ENCODE data around the gene SUSD4.

The SUSD4 gene

DNA sequence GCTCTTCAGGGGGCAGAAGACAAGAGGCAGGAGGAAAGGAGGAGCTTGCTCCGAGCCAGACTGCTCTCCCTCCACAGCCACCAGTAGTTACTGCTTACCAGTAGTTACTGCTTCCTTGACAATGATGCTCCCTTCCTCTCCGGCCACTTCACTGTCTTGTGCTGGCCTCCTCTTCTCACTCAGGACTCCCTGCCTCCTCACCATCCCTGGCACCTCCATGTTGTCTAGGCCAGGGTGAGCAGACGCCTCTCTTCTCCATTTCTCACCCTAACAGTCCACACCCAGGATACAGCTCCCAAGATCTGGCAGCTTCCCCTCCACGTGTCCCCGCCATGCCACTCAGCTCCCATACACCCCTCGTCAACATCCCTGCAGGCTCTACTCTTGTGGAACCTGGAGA is 138.5 kb downstream of the SUSD4 start:
- Histone ChIP-seq H3K9me3 (replicated peaks; ENCODE audit: low read length) (no peaks in the 10 kb centered on the region), H3K36me3 (ENCODE audit: insufficient read depth, low read length) (no peaks in the 10 kb centered on the region), H3K27me3 (ENCODE audit: control insufficient read depth, insufficient read depth, low read length) (peaks cover 11% of the 10 kb centered on the region), H3K9ac (ENCODE audit: low read depth, low read length) (no peak overlapping the region), H3K4me3 (ENCODE audit: low read length) (no peak overlapping the region), H3K4me1 (ENCODE audit: control insufficient read depth, insufficient read depth, low read length) (peaks cover 15% of the 10 kb centered on the region), H3K4me2 (ENCODE audit: low read length) (no peak overlapping the region)

DNA sequence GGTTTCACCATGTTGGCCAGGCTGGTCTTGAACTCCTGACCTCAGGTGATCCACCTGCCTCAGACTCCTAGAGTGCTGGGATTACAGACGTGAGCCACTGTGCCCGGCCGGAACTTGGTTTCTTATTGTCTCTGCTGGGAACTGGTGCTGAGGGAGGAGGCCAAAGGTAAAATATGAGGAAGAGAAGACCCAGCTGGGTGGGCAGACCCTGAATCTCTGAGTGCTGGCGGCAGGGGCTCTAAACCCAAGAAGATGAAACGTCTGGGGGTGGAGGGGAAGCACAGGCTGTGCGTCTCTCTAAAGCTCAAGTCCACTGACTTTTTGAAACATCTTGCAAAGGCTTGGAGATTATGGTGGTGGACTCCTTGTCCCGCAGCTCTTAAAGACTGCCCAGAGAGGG is 138.9 kb downstream of the SUSD4 start:
- no peak overlapping the region for H3K4me3 ChIP-seq (ENCODE audit: low read length)
- no peaks in the 10 kb centered on the region for H3K36me3 ChIP-seq (ENCODE audit: insufficient read depth, low read length)
- H3K4me1 ChIP-seq (ENCODE audit: control insufficient read depth, insufficient read depth, low read length): peaks cover 10% of the 10 kb centered on the region
- H3K27me3 ChIP-seq (ENCODE audit: control insufficient read depth, insufficient read depth, low read length): peaks cover 11% of the 10 kb centered on the region
- no peaks in the 10 kb centered on the region for H3K9me3 ChIP-seq (replicated peaks; ENCODE audit: low read length)
- no peak overlapping the region for H3K9ac ChIP-seq (ENCODE audit: low read depth, low read length)
- H3K4me2 ChIP-seq (ENCODE audit: low read length): no peak overlapping the region

- Histone ChIP-seq H3K4me1 (ENCODE audit: control insufficient read depth, insufficient read depth, low read length) (peaks cover 5% of the 10 kb centered on the region), H3K4me2 (ENCODE audit: low read length) (no peak overlapping the region), H3K36me3 (ENCODE audit: insufficient read depth, low read length) (no peaks in the 10 kb centered on the region), H3K27me3 (ENCODE audit: control insufficient read depth, insufficient read depth, low read length) (peaks cover 11% of the 10 kb centered on the region), H3K9ac (ENCODE audit: low read depth, low read length) (no peak overlapping the region), H3K9me3 (replicated peaks; ENCODE audit: low read length) (no peaks in the 10 kb centered on the region), H3K4me3 (ENCODE audit: low read length) (no peak overlapping the region)
Measured at GRCh38 chr1:223224465-223224864, 139.5 kb downstream of the SUSD4 start.

- Histone ChIP-seq H3K4me3 (ENCODE audit: low read length) (no peak overlapping the region), H3K4me2 (ENCODE audit: low read length) (no peak overlapping the region), H3K9me3 (replicated peaks; ENCODE audit: low read length) (no peaks in the 10 kb centered on the region), H3K9ac (ENCODE audit: low read depth, low read length) (no peak overlapping the region), H3K36me3 (ENCODE audit: insufficient read depth, low read length) (no peaks in the 10 kb centered on the region), H3K4me1 (ENCODE audit: control insufficient read depth, insufficient read depth, low read length) (no peaks in the 10 kb centered on the region), H3K27me3 (ENCODE audit: control insufficient read depth, insufficient read depth, low read length) (peaks cover 11% of the 10 kb centered on the region)
Measured at GRCh38 chr1:223223091-223223995, 140.6 kb downstream of the SUSD4 start.

DNA sequence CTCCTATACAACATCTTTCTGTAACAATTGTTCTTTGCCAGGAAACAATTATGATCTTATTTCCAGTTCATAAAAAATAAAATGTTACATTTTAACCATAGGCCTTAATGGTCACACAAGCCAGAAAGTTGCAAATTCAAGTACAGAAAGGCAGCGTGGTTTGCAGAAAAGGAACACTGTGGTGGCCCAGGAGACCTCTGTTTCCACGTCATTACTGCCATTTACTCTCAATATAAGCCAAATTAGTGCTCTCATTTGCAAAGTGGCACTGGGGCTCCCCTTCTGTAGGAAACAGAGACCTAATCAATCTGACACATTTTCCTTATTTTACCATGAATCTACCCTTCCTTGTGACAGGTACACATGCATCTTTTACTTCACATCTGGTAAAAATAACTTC is 141.6 kb downstream of the SUSD4 start:
- H3K4me3 ChIP-seq (ENCODE audit: low read length): no peak overlapping the region
- no peak overlapping the region for H3K4me2 ChIP-seq (ENCODE audit: low read length)
- H3K9ac ChIP-seq (ENCODE audit: low read depth, low read length): no peak overlapping the region
- H3K27me3 ChIP-seq (ENCODE audit: control insufficient read depth, insufficient read depth, low read length): peaks cover 11% of the 10 kb centered on the region
- H3K9me3 ChIP-seq (replicated peaks; ENCODE audit: low read length): no peaks in the 10 kb centered on the region
- no peaks in the 10 kb centered on the region for H3K4me1 ChIP-seq (ENCODE audit: control insufficient read depth, insufficient read depth, low read length)
- no peaks in the 10 kb centered on the region for H3K36me3 ChIP-seq (ENCODE audit: insufficient read depth, low read length)

- Histone ChIP-seq H3K4me2 (ENCODE audit: low read length) (no peak overlapping the region), H3K4me3 (ENCODE audit: low read length) (no peak overlapping the region), H3K27me3 (ENCODE audit: control insufficient read depth, insufficient read depth, low read length) (peaks cover 7% of the 10 kb centered on the region), H3K4me1 (ENCODE audit: control insufficient read depth, insufficient read depth, low read length) (no peaks in the 10 kb centered on the region), H3K9me3 (replicated peaks; ENCODE audit: low read length) (no peaks in the 10 kb centered on the region), H3K9ac (ENCODE audit: low read depth, low read length) (no peak overlapping the region), H3K36me3 (ENCODE audit: insufficient read depth, low read length) (no peaks in the 10 kb centered on the region)
Measured at GRCh38 chr1:223221686-223222085, 142.3 kb downstream of the SUSD4 start.

GRCh38 chr1:223219846-223220610 is 143.9 kb downstream of the SUSD4 start:
- H3K9me3 ChIP-seq (replicated peaks; ENCODE audit: low read length): no peaks in the 10 kb centered on the region
- no peak overlapping the region for H3K4me3 ChIP-seq (ENCODE audit: low read length)
- no peaks in the 10 kb centered on the region for H3K36me3 ChIP-seq (ENCODE audit: insufficient read depth, low read length)
- H3K4me1 ChIP-seq (ENCODE audit: control insufficient read depth, insufficient read depth, low read length): no peaks in the 10 kb centered on the region
- no peak overlapping the region for H3K4me2 ChIP-seq (ENCODE audit: low read length)
- peaks cover 7% of the 10 kb centered on the region for H3K27me3 ChIP-seq (ENCODE audit: control insufficient read depth, insufficient read depth, low read length)
- no peak overlapping the region for H3K9ac ChIP-seq (ENCODE audit: low read depth, low read length)

GRCh38 chr1:223219318-223219635 is 144.7 kb downstream of the SUSD4 start:
- no peak overlapping the region for H3K4me2 ChIP-seq (ENCODE audit: low read length)
- H3K36me3 ChIP-seq (ENCODE audit: insufficient read depth, low read length): no peaks in the 10 kb centered on the region
- no peak overlapping the region for H3K4me3 ChIP-seq (ENCODE audit: low read length)
- H3K27me3 ChIP-seq (ENCODE audit: control insufficient read depth, insufficient read depth, low read length): peaks cover 7% of the 10 kb centered on the region
- H3K9ac ChIP-seq (ENCODE audit: low read depth, low read length): no peak overlapping the region
- H3K9me3 ChIP-seq (replicated peaks; ENCODE audit: low read length): no peaks in the 10 kb centered on the region
- no peaks in the 10 kb centered on the region for H3K4me1 ChIP-seq (ENCODE audit: control insufficient read depth, insufficient read depth, low read length)

- H3K4me3 ChIP-seq (ENCODE audit: low read length): no peak overlapping the region
- H3K9ac ChIP-seq (ENCODE audit: low read depth, low read length): no peak overlapping the region
- H3K4me2 ChIP-seq (ENCODE audit: low read length): no peak overlapping the region
- no peaks in the 10 kb centered on the region for H3K36me3 ChIP-seq (ENCODE audit: insufficient read depth, low read length)
- H3K27me3 ChIP-seq (ENCODE audit: control insufficient read depth, insufficient read depth, low read length): peaks cover 7% of the 10 kb centered on the region
- no peaks in the 10 kb centered on the region for H3K9me3 ChIP-seq (replicated peaks; ENCODE audit: low read length)
- H3K4me1 ChIP-seq (ENCODE audit: control insufficient read depth, insufficient read depth, low read length): no peaks in the 10 kb centered on the region
Measured at GRCh38 chr1:223217781-223218180, 146.2 kb downstream of the SUSD4 start.

DNA sequence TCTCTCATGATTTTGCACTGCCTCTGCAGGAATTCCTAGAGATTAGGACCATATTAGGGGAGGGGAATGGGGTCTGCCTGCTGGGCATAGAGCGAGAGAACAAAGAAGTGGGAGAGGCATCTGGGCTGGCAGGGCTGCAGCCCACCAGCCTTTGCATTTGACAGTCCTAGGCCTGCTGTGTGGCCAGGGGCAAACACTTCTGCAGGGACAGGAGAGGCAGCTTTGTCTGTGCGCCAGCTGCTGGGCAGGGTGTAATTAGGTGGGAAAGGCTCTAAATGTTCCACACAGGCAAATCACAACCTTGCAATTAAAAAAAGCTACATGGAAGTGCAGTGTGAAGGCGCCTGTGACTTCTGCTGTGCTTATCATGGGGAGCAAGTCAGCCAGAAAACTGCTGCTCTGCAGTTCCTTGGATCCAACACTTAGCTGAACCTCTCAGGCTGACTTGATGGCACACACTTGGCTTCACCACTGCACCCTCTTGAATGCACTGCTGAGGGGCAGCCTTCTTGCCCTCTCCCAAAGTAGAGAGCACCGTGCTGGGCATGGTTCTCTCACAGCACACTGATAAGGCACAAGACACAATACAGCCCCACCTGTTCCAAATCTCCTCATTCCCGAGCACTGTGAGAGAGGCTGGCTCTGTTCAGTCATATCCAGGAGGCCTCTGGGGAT is 147.3 kb downstream of the SUSD4 start:
- Histone ChIP-seq H3K4me3 (ENCODE audit: low read length) (no peak overlapping the region), H3K27me3 (ENCODE audit: control insufficient read depth, insufficient read depth, low read length) (peaks cover 3% of the 10 kb centered on the region), H3K4me1 (ENCODE audit: control insufficient read depth, insufficient read depth, low read length) (no peaks in the 10 kb centered on the region), H3K9ac (ENCODE audit: low read depth, low read length) (no peak overlapping the region), H3K36me3 (ENCODE audit: insufficient read depth, low read length) (no peaks in the 10 kb centered on the region), H3K9me3 (replicated peaks; ENCODE audit: low read length) (no peaks in the 10 kb centered on the region), H3K4me2 (ENCODE audit: low read length) (no peak overlapping the region)

DNA sequence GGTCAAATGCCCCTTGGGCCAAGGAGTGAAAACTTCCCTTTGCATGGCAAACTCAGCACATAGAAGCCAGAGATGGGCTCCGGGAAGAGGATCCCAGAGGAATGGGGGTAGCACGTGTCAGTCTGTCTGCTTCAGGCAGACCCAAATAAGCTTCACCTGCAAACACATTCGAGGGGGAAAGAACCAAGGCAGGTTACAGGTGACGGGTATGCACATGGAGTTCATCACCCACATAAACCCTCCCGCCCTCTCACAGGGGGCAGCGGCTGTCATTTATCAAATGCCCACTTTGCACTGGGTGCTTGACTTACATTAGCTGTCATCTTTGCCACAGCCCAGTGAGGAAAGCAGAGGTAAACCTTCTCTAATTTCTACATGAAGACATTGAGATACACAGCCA is 147.9 kb downstream of the SUSD4 start:
- Histone ChIP-seq H3K4me3 (ENCODE audit: low read length) (no peak overlapping the region), H3K36me3 (ENCODE audit: insufficient read depth, low read length) (no peaks in the 10 kb centered on the region), H3K9ac (ENCODE audit: low read depth, low read length) (no peak overlapping the region), H3K4me1 (ENCODE audit: control insufficient read depth, insufficient read depth, low read length) (peaks cover under 1% of the 10 kb centered on the region), H3K27me3 (ENCODE audit: control insufficient read depth, insufficient read depth, low read length) (no peaks in the 10 kb centered on the region), H3K9me3 (replicated peaks; ENCODE audit: low read length) (no peaks in the 10 kb centered on the region), H3K4me2 (ENCODE audit: low read length) (no peak overlapping the region)
